HUDEP-2 (cell line): Measurements from ENCODE around the gene OR8J3.
"Not testable (repeated sequence)": the region's sequence is repeated elsewhere in the genome, so short reads cannot be mapped to it uniquely, and the experiment has no call there.

Experiments
- DNase-seq, 76 experiments: peaks; one replicate each; lab custom pipeline; 2025; ENCODE audit not compliant: unreplicated experiment in 76 of 76; lab: John Stamatoyannopoulos, UW

OR8J3 gene

GRCh38 chr11:56140151-56140661 is at the start of gene OR8J3:
TSS of gene OR8J3 (minus strand) at chr11:56140201. CDS start at chr11:56137718, 2,483 bp downstream.
- DNase-seq: no peak

GRCh38 chr11:56188602-56189001 is 48.6 kb upstream of the OR8J3 start:
- no peak for DNase-seq

- no peak for DNase-seq
Measured at GRCh38 chr11:56183459-56183858, 43.5 kb upstream of the OR8J3 start.

GRCh38 chr11:56176318-56176717 is 36.3 kb upstream of the OR8J3 start, which contains the start of gene OR5J2:
TSS of gene OR5J2 (plus strand) at chr11:56176618. CDS start at chr11:56176618, 0 bp downstream.
- no peak for DNase-seq

- no peak for DNase-seq
Measured at GRCh38 chr11:56172256-56172830, 32.3 kb upstream of the OR8J3 start.

- no peak for DNase-seq
Measured at GRCh38 chr11:56163804-56164203, 23.8 kb upstream of the OR8J3 start.

- no peak for DNase-seq
Measured at GRCh38 chr11:56160217-56160616, 20.2 kb upstream of the OR8J3 start, which contains the start of gene OR8K5. TSS of gene OR8K5 (minus strand) at chr11:56160317. CDS start at chr11:56160317, 0 bp downstream.

- no peak for DNase-seq
Measured at GRCh38 chr11:56152333-56152732, 12.3 kb upstream of the OR8J3 start.

- DNase-seq: no peak
Measured at GRCh38 chr11:56151376-56151775, 11.4 kb upstream of the OR8J3 start.

- DNase-seq: not testable (repeated sequence)
Measured at GRCh38 chr11:56143681-56144080, 3.7 kb upstream of the OR8J3 start.

- no peak for DNase-seq
Measured at GRCh38 chr11:56122073-56122472, 17.9 kb downstream of the OR8J3 start, which contains the start of gene OR8H3. TSS of gene OR8H3 (plus strand) at chr11:56122373. CDS start at chr11:56122373, 0 bp downstream.

GRCh38 chr11:56103210-56103737 is 36.7 kb downstream of the OR8J3 start, which contains the start of gene OR8H2:
TSS of gene OR8H2 (plus strand) at chr11:56103687. CDS start at chr11:56105043, 1,356 bp downstream.
- DNase-seq: no peak

GRCh38 chr11:56093008-56093407 is 47.0 kb downstream of the OR8J3 start, which contains the start of gene OR8I2:
TSS of gene OR8I2 (plus strand) at chr11:56093308. CDS start at chr11:56093308, 0 bp downstream.
- no peak for DNase-seq

GRCh38 chr11:56089697-56090096 is 50.3 kb downstream of the OR8J3 start:
- DNase-seq: no peak
